SK-N-SH (cell line): Measurements from ENCODE around the gene CD74. TPM values are rescaled to one million over a fixed set of nuclear protein-coding genes. Genes with fewer than 3 reads are reported as not detected.

Source experiments
- CTCF ChIA-PET: fragments of 300-600, 350-600 bp; formaldehyde crosslinking; extraction: SDS; loops from one replicate; lab custom pipeline; 2021; lab: Yijun Ruan, JAX
- POLR2A ChIA-PET: fragments of 350-600 bp; sonication (Branson Sonifier 250); formaldehyde crosslinking; extraction: SDS; loops from one replicate; lab custom pipeline; 2020; ENCODE audit warnings: antibody characterized with exemption, inconsistent platforms; lab: Yijun Ruan, JAX
- DNase-seq: peaks from one replicate; pipeline ENCODE4 v3.0.0; 2012
- H2AFZ ChIP-seq: fragments of 200-600 bp; sonication (generic); 2 replicates; pipeline ENCODE4 v1.8.1; 2016; ENCODE audit warnings: antibody characterized with exemption, mild to moderate bottlenecking, low read depth
- H3F3A ChIP-seq: fragments of 200-600 bp; sonication (generic); replicated peaks from 2 replicates; pipeline ENCODE3; 2016; ENCODE audit warnings: antibody characterized with exemption, mild to moderate bottlenecking; ENCODE audit not compliant: insufficient read depth
- H3K27ac ChIP-seq, 2 experiments: fragments of 200-500 bp in 1 of 2; fragments of 200-600 bp in 1 of 2; sonication (Bioruptor generic) in 1 of 2; sonication (generic), shearing (Covaris generic) in 1 of 2; 2 replicates each; pipeline versions ENCODE4 v1.5.1 to v1.6.1; 2014 to 2016; ENCODE audit warnings: low read depth in 2 of 2, inconsistent platforms in 1 of 2, low read length in 1 of 2, mild to moderate bottlenecking in 1 of 2, mixed read lengths in 1 of 2
- H3K27me3 ChIP-seq: fragments of 200-600 bp; sonication (generic), shearing (Covaris generic); 2 replicates; pipeline ENCODE4 v1.6.1; 2016; ENCODE audit warnings: mixed run types; ENCODE audit not compliant: insufficient read depth
- H3K36me3 ChIP-seq, 2 experiments: fragments of 200-500 bp in 1 of 2; fragments of 200-600 bp in 1 of 2; sonication (Bioruptor generic) in 1 of 2; sonication (generic) in 1 of 2; replicated peaks in 1 of 2; 2 replicates each; pipeline versions ENCODE3 to v1.5.1; 2014 to 2016; ENCODE audit warnings: low read length in 1 of 2, mild to moderate bottlenecking in 1 of 2; ENCODE audit not compliant: insufficient read depth in 2 of 2, control insufficient read depth in 1 of 2
- H3K4me1 ChIP-seq, 2 experiments: fragments of 200-500 bp in 1 of 2; fragments of 200-600 bp in 1 of 2; sonication (Bioruptor generic) in 1 of 2; sonication (generic), shearing (Covaris generic) in 1 of 2; 2 replicates each; pipeline versions ENCODE4 v1.5.1 to v1.6.1; 2014 to 2016; ENCODE audit warnings: low read depth in 1 of 2, low read length in 1 of 2, mixed run types in 1 of 2; ENCODE audit not compliant: insufficient read depth in 2 of 2, control insufficient read depth in 1 of 2
- H3K4me2 ChIP-seq: fragments of 200-600 bp; sonication (generic), shearing (Covaris generic); 2 replicates; pipeline ENCODE4 v1.6.1; 2017; ENCODE audit warnings: mixed run types
- H3K4me3 ChIP-seq, 2 experiments: fragments of 200-500 bp in 1 of 2; fragments of 200-600 bp in 1 of 2; sonication (Bioruptor generic) in 1 of 2; sonication (generic), shearing (Covaris generic) in 1 of 2; 2 replicates each; pipeline versions ENCODE4 v1.5.1 to v1.8.1; 2014 to 2016; ENCODE audit warnings: low read depth in 2 of 2, inconsistent platforms in 1 of 2, low read length in 1 of 2, mild to moderate bottlenecking in 1 of 2, mixed read lengths in 1 of 2, moderate library complexity in 1 of 2
- H3K79me2 ChIP-seq: fragments of 200-600 bp; sonication (generic); 2 replicates; pipeline ENCODE4 v1.8.1; 2017; ENCODE audit warnings: mild to moderate bottlenecking; ENCODE audit not compliant: insufficient read depth
- H3K9ac ChIP-seq: fragments of 200-600 bp; sonication (generic); 2 replicates; pipeline ENCODE4 v1.6.1; 2017; ENCODE audit warnings: mixed run types
- H3K9me2 ChIP-seq: fragments of 200-600 bp; sonication (generic); 2 replicates; pipeline ENCODE4 v1.6.1; 2017; ENCODE audit warnings: mixed run types
- H3K9me3 ChIP-seq: fragments of 200-600 bp; sonication (generic); 2 replicates; pipeline ENCODE4 v1.6.1; 2017; ENCODE audit warnings: mixed run types, mild to moderate bottlenecking, moderate library complexity
- H4K20me1 ChIP-seq: fragments of 200-600 bp; sonication (generic); 2 replicates; pipeline ENCODE4 v1.6.1; 2017; ENCODE audit warnings: mild to moderate bottlenecking, mixed run types; ENCODE audit not compliant: insufficient read depth
- CTCF ChIP-seq: fragments of 200-600 bp; sonication (generic); IDR thresholded peaks from 2 replicates; pipeline ENCODE4 v1.6.1; 2017; ENCODE audit warnings: antibody characterized with exemption, mild to moderate bottlenecking, moderate library complexity
- EZH2phosphoT487 ChIP-seq: fragments of 200-600 bp; sonication (generic); IDR thresholded peaks from 2 replicates; pipeline ENCODE4 v1.6.1; 2017; ENCODE audit warnings: low read depth, mixed run types, mild to moderate bottlenecking, antibody characterized with exemption, moderate library complexity, borderline replicate concordance
- FOSL2 ChIP-seq: IDR thresholded peaks from 2 replicates; pipeline ENCODE4 v1.4.0; 2012; ENCODE audit warnings: low read depth, mild to moderate bottlenecking, moderate library complexity, borderline replicate concordance
- FOXM1 ChIP-seq: IDR thresholded peaks from 2 replicates; pipeline ENCODE4 v1.4.0; 2012; ENCODE audit warnings: low read depth, mild to moderate bottlenecking
- MEF2A ChIP-seq: IDR thresholded peaks from 2 replicates; pipeline ENCODE4 v1.4.0; 2012; ENCODE audit warnings: low read depth, borderline replicate concordance
- NFIC ChIP-seq: IDR thresholded peaks from 2 replicates; pipeline ENCODE4 v1.4.0; 2012; ENCODE audit warnings: borderline replicate concordance
- PBX3 ChIP-seq: IDR thresholded peaks from 2 replicates; pipeline ENCODE4; 2012
- POLR2AphosphoS5 ChIP-seq: IDR thresholded peaks from 2 replicates; pipeline ENCODE4 v1.6.1; 2012; ENCODE audit warnings: low read depth, low read length
- RCOR1 ChIP-seq: fragments of 150-350 bp; IDR thresholded peaks from 2 replicates; pipeline ENCODE4 v1.6.1; 2017; ENCODE audit warnings: antibody characterized with exemption, low read length
- SIN3A ChIP-seq: IDR thresholded peaks from 2 replicates; pipeline ENCODE4 v1.6.1; 2012; ENCODE audit warnings: low read depth, mild to moderate bottlenecking, low read length, moderate library complexity, borderline replicate concordance
- TCF12 ChIP-seq: IDR thresholded peaks from 2 replicates; pipeline ENCODE4 v1.4.0; 2012
- USF1 ChIP-seq: IDR thresholded peaks from 2 replicates; pipeline ENCODE4 v1.4.0; 2012; ENCODE audit warnings: low read depth, borderline replicate concordance
- YY1 ChIP-seq: IDR thresholded peaks from 2 replicates; pipeline ENCODE4 v1.4.0; 2012; ENCODE audit warnings: low read depth, mild to moderate bottlenecking
- whole genome bisulfite sequencing: methylation state at CpG from one replicate; pipeline ENCODE4 v1.1.6; 2017; ENCODE audit warnings: low lambda C conversion rate; 5-methylcytosine and 5-hydroxymethylcytosine counted together
- polyA plus RNA-seq, 3 experiments: library from polyadenylated mRNA; depleted of rRNA; stranded (reverse); fragments of >200 nt; gene quantifications; 2 replicates each; pipeline ENCODE4 v1.2.3, GENCODE V29; 2012
- TF ChIP-seq, protein P1 (sequence below): fragments of 150-350 bp; IDR thresholded peaks from 2 replicates; pipeline ENCODE4 v1.6.1; 2017; ENCODE audit warnings: antibody characterized with exemption, low read length, low read depth, borderline replicate concordance
- TF ChIP-seq, protein P2 (sequence below): IDR thresholded peaks from 2 replicates; pipeline ENCODE4 v1.4.0; 2012; ENCODE audit warnings: low read depth, borderline replicate concordance

CD74 gene
- polyA plus RNA-seq, 1 of the 3 experiments (the other 2 are of a cell fraction), result 0.26 TPM

DNA sequence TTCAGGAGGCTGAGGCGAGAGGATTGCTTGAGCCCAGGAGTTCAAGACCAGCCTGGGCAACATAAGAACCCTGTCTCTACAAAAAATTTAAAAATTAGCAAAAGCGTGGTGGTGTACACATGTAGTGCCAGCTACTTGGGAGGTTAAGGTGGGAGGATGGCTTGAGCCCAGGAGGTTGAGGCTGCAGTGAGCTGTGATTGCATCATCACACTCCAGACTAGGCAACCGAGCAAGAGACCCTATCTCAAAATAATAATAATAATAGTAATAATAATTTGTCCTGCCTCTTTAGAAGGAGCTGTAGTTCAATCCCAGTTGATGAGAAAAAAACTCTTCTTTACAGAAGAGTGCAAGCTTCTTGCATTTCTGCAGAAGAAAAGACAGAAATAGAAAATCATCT is 10.0 kb upstream of the CD74 start:
- no peak overlapping the region for H3K27ac ChIP-seq
- no peak overlapping the region for H3K9ac ChIP-seq
- ChIA-PET CTCF (interaction anchor here (0.7 to 1.2 kb wide), 3 partner anchors 12 to 17 kb away, joined by 3 to 4 read pairs (median 4); no protein-coding TSS in a partner anchor), POLR2A (no interaction called here)
- TF ChIP-seq TCF12, result no peak
- TF ChIP-seq CTCF, result no peak
- TF ChIP-seq MEF2A, result no peak
- no peak for TF ChIP-seq FOSL2
- no peak for TF ChIP-seq PBX3
- no peak for TF ChIP-seq EZH2phosphoT487
- H3K4me2 ChIP-seq, result no peak overlapping the region
- no peaks in the 10 kb centered on the region for H3F3A ChIP-seq
- no peak for DNase-seq
- WGBS, result 44% methylated on average over 3 of the region's 3 CpGs
- no peaks in the 10 kb centered on the region for H3K4me1 ChIP-seq
- H3K9me3 ChIP-seq, result no peaks in the 10 kb centered on the region
- no peak overlapping the region for H2AFZ ChIP-seq
- H3K79me2 ChIP-seq, result no peaks in the 10 kb centered on the region
- H3K27me3 ChIP-seq, result no peaks in the 10 kb centered on the region
- no peak overlapping the region for H3K4me3 ChIP-seq
- H3K9me2 ChIP-seq, result no peaks in the 10 kb centered on the region
- H3K36me3 ChIP-seq, result no peaks in the 10 kb centered on the region
- no peaks in the 10 kb centered on the region for H4K20me1 ChIP-seq

- no peaks in the 10 kb centered on the region for H3K9me2 ChIP-seq
- no peak for DNase-seq
- H3K9ac ChIP-seq, result no peak overlapping the region
- ChIA-PET CTCF (interaction anchor here (1.0 to 1.2 kb wide), 2 partner anchors 13 to 18 kb away, joined by 3 to 4 read pairs; no protein-coding TSS in a partner anchor), POLR2A (no interaction called here)
- H3K27me3 ChIP-seq, result no peaks in the 10 kb centered on the region
- TF ChIP-seq TCF12 (no peak), PBX3 (no peak), SIN3A (no peak), YY1 (no peak), RCOR1 (no peak), NFIC (no peak), USF1 (no peak), FOXM1 (no peak), POLR2AphosphoS5 (no peak)
- TF ChIP-seq, protein P1, sequence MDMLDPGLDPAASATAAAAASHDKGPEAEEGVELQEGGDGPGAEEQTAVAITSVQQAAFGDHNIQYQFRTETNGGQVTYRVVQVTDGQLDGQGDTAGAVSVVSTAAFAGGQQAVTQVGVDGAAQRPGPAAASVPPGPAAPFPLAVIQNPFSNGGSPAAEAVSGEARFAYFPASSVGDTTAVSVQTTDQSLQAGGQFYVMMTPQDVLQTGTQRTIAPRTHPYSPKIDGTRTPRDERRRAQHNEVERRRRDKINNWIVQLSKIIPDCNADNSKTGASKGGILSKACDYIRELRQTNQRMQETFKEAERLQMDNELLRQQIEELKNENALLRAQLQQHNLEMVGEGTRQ, result no peak
- TF ChIP-seq, protein P2, sequence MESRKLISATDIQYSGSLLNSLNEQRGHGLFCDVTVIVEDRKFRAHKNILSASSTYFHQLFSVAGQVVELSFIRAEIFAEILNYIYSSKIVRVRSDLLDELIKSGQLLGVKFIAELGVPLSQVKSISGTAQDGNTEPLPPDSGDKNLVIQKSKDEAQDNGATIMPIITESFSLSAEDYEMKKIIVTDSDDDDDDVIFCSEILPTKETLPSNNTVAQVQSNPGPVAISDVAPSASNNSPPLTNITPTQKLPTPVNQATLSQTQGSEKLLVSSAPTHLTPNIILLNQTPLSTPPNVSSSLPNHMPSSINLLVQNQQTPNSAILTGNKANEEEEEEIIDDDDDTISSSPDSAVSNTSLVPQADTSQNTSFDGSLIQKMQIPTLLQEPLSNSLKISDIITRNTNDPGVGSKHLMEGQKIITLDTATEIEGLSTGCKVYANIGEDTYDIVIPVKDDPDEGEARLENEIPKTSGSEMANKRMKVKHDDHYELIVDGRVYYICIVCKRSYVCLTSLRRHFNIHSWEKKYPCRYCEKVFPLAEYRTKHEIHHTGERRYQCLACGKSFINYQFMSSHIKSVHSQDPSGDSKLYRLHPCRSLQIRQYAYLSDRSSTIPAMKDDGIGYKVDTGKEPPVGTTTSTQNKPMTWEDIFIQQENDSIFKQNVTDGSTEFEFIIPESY, result no peak
- no peak overlapping the region for H2AFZ ChIP-seq
- H3K4me1 ChIP-seq, result no peaks in the 10 kb centered on the region
- 91% methylated on average over 3 of the region's 4 CpGs for WGBS
- H3K4me3 ChIP-seq, result no peak overlapping the region
- H3K4me2 ChIP-seq, result no peak overlapping the region
- H3K79me2 ChIP-seq, result no peaks in the 10 kb centered on the region
- no peaks in the 10 kb centered on the region for H3K9me3 ChIP-seq
- no peaks in the 10 kb centered on the region for H3K36me3 ChIP-seq
- no peaks in the 10 kb centered on the region for H4K20me1 ChIP-seq
- H3K27ac ChIP-seq, result no peak overlapping the region
- H3F3A ChIP-seq, result no peaks in the 10 kb centered on the region
These were observed 9.4 kb upstream of the CD74 start for GRCh38 chr5:150422075-150422474.
